NCI-H446 treated with DMSO at 0.1 percent for 48 hours (cell line): ENCODE measurements around the gene RNASEL.

Experiments
- DNase-seq: peaks from one replicate; lab custom pipeline; 2025; lab: John Stamatoyannopoulos, UW

The RNASEL gene

DNA sequence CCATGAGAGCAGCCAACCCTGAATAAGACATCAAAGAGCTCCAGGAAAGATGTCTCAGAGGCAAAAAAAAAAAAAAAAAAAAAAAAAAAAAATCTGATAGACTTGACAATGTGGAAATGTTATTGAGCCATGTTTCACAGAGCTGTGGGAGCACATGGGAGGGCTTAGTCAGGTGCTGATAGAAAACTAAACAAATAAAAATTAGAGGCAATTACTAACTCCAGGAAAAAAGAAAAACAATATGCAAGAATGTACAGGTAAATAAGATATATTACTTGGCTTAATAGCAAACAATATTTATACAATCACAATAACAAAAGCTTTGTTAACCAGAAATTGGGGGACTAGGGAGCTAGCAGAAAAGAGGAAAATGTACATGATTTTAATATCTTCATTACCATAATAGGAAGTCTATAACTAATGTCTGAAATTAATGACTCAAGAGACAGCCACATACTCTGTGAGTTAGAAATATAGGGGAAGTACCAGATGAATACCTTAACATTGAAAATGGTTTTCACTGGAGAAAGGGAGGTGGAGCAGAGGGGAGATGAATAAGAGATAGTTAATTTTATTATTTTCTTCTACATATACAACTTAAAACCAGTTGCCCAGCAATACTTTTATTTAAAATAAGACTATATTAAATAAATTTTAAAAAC is 32.0 kb upstream of the RNASEL start:
- DNase-seq: no peak

DNA sequence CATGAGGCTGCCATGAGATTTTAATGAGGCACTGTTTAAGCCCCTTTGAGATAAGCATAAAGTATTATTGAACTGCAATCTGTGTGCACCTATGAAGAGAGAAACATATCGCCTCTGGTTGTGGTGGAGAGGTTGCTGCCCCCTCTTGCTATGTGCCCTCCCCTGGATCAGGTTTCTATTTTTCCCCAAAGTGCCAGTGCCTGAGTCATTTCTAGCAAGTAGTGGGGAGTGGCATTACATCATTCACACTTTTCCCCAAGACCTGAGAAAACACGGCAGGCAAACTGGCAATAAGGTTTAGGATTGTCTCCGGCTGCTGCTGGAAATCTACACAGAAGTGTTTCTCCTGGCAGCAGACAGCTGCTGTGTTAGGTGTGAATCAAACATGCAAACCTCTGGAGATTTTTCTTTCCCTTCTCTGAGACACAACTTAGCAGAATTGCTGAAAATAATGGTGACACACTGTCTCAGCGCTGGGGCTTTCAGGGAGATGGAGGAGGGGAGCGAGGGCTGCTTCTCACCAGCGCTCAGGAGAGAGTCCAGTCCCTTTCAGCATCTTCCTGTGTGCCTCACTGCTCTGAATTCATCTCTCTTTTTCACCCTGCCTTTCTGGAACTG is 28.8 kb upstream of the RNASEL start:
- DNase-seq: no peak

DNA sequence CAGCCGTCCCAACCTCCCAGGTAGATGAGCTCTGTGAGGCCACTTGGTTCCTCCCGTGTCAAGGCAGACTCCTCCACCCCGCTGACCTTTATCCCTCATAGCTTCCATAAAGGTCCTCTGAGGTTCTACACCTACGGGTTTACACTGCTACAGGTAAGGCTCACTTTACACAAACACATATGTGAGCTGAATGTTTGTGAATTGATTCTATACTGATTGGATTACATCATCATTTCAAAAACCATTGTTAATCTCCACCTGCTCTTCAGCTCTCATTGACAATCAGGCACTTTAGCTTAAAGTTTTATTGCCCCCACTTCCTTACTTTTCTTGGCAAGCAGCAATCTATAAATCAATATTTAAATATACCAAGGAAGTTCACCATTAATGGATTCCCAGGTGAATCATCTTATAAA is 28.0 kb upstream of the RNASEL start:
- DNase-seq: no peak

DNA sequence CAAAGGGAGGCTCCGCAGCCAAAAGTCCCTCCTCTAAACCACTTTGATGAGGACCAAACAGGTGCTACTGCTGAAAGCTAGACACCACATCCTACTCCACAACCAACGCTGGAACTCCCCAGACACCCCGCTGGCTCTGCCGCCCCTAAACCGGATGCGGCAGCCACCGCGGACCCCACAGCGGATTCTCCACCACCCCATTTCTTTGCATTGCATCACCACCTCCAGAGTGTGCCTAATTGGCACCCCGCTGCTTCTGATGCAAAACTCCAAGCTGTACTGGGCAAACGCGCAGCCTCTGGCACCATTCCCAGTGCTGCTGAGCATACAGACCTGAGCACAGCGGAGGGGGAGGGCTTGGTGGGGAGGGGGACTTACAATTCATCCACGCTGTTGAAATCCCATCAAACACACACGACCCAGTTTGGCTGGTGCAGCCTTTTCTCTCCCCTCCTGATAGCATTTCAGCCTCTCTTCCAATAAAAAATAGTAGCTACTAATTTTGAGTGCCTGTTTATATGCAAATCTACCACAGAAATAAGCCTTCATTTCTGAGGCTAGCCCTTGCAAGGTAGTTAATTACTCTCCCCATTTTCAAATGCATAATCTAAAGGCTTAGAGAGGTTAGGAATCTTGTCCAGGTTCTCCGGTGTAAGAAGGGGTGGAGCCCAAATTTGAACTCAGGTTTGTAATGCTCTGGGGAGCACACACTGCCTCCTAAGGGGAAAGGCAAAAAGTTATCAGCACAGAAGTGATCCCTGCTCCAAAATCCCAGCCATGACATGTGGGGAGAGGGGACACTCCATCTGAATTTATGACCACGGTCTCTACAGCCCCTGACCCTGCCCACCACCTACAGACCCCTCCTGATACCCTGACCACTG is 27.3 kb upstream of the RNASEL start:
- DNase-seq: peak; percentile 88

DNA sequence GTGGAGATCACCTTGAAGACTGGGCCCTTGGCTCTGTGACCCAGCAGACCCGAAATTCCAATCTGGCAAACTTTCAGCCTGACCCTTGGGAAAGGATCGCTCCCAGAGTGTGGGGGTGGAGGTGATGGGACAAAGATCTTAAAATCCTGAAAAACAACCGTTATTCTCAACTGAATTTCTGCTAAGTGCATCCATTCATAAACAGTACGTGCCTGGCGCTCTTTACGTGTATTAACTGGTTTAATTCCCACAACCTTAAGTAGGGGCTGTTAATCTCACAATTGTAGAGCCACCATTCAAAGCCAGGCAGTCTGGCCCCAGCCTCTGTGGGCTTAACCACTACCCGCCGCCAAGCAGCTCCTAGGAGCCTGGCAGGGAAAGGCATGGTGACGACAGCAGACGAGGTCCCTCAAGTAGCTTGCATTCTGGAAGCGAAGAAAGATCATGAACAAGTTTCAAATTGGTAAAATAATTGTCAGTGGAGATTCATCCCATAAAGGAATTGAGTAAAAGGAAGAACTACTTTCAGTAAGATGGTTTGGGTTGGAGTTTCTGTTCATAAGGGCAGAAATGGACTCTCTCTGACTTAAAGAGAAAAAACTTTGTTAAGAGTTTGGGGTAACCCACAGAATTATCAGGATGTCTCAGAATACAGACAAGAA is 26.5 kb upstream of the RNASEL start:
- DNase-seq: peak; percentile 92

DNA sequence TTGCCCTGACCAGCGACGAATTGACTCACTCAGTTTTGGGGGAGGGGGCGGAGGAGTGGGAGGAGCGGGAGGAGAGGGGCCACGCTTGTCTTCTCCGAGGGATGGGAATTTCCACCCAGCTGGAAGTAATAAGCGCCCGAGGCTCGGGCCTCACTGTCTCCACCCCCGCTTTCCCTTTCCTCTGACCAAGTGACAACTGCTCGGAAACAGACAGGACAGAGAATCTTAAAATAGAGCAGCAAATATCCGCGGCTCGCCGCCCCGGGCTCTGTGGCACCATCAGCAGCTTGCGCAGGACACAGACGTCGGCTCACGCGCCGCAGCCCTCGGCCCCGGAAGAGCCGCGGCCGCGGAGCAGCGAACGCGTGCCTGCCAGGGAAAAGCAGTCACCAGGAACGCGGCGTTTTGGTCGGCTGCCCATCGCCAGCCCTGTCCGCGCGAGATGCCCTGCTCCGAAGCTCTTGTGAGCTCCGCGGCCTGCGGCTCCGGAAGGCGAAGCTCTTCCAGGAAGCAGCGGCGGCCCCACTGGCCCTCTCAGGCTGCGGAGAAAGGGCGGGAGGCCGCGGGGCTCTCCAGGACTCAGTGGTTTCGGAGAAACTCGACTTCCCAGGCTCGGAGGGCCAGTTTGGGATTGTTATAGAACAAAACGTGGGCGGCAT is 25.9 kb upstream of the RNASEL start:
- peak; percentile 66 for DNase-seq

DNA sequence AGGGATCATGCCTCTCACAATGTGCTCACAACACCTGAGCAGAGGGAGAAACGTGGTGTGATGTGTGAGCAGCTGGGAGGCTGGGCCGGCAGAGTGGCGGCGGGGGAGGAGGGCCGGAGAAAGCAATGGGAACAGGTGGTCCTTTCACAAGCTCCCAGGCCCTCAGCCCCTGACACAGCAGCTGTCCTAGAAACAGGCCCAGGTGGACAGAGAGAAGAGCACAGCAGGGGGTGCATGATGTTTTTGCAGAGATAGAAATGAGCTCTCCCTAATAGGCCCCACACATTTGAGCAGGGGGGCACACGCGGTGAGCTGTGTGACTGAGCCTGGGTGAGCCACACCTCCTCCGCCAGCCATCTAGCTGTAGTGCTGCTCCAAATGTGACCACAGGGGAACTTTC is 22.7 kb upstream of the RNASEL start:
- DNase-seq: peak; percentile 25

DNA sequence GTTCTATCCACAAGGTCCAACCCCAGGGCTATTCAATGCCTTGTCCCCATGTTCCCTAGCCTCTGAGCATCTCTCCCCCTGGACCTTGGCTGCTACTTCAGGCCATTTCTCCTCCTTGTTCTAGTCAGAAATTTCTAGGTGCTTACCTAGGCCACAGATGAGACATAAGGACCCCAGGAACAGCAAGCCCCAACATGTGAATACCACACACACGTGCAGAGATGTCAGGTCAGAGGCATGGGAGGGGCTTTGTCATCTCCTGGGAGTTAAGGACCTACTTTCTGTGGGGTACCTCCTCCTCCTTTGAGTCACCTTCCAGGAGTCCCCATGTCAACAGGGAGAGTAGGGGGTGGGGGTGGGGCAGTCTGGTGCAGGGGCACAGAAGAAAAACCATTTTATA is 22.3 kb upstream of the RNASEL start:
- no peak for DNase-seq

DNA sequence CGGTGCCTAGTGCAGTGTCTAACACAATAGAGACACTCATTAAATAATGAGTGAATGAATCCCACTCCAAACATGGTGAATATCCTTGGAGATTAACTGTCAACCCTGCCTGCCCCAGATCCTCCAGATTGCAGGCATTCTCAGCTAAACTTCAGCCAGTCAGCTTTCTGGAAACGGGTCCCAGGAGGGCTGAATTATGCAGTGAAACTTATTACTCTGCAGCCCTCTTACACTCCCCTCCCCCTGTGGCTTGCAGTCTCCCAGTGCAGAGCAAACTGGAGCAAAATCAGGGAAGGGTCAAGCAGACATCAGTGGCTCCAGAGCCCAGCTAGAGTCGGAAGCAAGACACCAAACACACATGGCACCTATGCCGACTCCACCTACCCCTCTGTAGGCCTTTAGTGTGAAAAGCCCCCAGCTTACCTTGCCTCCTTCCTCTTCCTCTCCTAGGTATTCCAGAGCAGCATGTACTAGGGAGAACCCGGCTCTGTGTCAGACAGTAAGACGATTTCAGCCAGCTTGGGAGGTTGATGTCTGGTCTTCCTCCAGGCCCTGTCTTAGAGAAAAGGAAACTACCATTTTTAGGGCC is 21.6 kb upstream of the RNASEL start:
- DNase-seq: no peak

DNA sequence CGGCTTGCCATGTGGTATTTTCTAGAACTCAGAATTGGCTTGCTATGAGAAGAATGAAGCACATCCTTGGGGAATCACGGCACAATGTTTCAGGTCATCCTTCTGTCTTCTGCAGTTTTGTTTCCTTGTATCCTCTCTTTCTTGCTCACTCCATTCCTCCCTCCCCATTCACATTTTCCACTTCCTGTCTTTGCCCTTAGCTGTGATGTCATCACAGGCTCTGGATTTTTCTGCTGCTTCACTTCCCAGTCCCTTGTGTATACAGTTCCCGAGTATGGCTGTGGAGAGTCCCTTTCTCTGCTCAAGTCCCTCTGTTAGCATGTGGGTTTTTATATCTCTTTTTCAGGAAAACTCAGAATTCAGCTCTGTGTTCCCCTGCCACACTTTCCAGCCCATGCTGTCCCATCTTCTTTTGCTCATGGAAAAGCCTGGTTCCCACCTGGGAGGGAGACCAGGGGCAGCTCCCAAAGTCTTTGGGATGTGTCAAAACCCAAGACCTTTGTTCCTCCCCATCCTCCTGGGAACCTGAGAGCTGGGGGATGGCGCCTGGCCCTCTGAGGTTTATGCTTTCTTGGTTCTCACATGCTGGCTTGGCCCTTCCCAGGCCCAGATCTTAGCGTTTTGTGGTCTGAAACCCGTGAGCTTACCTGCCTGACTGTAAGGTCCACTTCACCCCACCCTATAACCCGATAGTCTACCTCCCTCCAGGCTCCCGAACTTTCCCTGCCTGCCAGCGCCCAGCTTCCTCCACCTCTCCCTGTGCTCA is 20.0 kb upstream of the RNASEL start:
- DNase-seq: no peak

DNA sequence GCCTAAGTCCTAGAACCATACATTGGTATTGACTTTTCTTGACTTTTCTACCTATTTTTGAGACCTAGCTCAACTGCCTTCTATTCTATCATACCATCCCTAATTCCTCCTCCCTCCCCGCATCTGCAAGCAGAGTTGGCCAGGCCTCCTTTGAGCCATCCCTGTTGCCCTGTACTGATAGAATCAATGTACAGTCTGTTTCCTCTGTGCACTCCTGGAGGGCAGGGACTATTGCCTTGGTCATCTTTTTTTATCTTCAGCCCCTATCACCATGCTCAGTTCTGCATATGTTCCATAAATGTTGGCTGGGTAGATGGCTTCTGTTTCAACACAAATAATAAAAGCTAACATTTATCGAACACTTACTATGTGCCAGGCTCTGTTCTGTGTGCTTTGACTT is 19.2 kb upstream of the RNASEL start:
- DNase-seq: no peak

DNA sequence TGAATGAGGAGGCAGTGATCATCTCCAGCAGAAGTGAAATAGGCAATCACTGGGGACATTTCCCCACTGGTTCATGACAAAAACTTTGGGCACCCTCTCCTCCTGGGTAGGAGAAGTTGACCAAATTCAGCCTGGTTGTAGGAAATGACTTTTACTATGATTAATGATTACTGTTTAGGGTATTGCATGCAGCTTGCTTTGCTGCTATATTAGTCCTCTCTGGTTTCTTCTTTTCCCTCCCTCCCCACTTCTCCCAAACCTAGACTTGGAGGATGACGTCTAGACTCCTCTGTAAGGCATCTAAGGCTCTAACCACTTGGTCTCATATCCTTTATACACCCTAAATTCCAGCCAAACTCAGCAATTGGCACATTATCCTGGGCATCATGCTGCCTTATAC is 18.5 kb upstream of the RNASEL start:
- no peak for DNase-seq

DNA sequence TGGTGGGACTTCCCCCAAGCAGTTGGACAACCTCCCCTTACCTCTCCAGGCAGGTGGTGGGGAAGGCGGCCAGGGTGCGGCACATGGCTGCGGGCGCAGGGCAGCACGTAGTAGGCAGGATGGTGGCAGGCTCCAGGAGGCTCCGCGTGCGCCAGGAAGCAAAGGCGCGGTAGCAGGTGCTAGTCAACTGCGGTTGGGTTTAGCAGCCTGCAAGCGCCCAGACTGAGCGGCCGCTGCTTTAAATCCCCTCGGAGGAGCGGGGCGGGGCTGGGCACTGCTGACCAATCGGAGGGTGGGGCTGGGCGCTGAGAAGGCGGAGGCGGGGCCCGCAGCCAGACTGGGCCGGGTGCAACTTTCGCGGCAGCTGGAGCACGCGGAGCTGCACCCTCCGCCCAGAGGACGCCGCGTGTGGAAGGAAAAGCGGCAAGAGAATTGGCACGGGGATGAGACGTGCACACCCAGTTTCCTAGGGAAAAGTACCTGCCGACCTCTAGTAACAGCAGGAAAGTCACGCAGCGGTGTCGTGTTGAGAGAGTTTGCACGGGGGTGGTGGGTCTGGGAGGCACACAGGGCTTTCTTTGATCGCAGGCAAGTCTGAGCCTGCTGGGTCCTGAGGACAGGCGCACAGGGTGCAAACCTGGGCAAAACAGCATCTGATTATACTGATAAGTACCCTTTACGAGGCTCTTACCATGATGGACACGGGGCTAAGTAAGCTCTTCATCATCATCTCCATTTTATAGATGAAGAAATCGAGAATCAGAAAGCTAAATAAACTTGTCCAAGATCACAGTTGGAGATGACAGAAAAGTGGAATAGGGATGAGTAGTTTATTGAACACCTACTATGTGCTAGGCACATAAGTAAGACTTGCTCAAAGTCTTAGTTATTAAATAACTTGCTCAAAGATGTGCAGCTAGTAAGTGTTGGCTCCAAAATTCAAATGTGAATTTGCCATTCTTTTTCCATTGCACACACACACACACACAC is 15.4 kb upstream of the RNASEL start, which contains the start of gene RGS16:
TSS of gene RGS16 (minus strand) at position 215 of the 990 bp plus-strand sequence. CDS start at position 85, 130 bp downstream.
- peak; percentile 90 for DNase-seq

DNA sequence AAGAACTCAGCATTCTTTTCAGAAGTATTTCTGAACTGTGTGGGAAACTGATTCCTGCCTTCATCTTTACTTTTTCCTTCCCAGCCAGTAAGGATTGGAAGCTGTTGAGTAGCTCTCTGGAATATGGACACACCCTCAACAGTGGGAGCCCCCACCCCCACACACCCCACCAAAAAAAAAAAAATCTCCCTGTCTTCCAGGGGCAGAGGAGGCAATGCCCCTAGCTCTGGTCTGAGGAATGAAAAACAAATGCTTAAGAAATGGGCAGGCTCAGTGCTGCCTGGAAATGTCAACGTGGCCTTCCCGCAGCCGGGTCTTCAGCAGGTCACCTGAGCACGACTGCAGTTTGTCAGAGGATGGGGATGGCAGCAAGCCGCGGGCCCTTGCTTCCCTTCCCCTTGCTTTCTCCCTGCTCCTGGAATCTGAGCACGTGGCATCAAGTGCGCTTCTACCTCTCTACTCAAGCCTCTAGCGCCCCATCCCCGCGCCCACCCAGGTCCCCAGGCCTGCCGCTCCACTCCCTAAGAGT is 14.7 kb upstream of the RNASEL start:
- no peak for DNase-seq

DNA sequence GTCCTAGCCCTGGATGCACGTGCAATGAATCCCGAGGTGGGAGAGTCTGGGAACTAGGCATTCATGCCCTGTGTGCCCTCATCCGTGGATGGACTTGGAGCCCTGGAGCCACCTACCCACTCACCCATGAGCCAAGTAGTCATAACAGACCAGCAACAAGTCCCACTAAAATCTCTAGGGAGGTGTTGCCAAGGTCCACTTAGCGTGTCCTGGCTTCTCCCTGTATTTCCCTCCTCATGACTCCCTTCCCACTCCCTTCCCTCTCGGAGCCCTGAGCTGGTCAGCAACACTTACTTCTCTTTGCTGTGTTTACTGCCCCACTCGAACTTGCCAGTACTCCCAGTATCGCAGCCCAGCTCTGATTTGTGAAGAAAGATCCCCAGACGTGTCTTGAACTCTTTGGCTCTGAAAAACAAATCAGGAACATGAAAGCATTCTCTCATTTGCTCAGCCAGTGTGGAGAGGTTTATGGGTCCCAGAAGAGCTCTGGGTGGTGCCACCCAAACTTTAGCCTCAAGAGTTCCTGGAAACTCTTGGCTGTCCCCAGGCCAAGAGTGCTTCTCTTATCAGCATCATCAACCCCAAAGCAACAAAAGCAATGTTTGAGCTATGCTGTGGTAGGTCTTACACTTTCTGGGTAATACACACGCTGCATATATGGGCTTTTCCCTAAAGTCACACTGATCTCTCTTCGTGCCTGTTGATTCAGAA is 14.0 kb upstream of the RNASEL start:
- DNase-seq: no peak

DNA sequence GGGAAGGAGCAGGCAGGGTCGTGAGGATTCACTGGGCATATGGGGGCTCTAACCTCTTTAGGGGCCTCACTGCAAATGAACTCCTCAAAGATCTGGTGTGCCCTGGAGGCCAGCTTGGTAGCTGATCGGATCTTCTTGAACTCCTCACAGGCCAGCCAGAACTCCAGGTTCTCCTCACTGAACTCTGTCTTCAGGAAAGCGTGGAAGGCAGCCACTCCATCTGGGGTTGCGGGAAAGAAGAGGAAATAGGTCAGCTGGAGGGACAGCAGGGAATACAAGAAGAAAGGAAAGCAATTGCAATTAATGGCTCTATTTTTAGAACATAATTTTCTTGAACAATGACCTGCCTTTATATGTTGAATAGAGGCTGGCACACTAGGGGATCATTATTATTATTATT is 12.9 kb upstream of the RNASEL start:
- no peak for DNase-seq

DNA sequence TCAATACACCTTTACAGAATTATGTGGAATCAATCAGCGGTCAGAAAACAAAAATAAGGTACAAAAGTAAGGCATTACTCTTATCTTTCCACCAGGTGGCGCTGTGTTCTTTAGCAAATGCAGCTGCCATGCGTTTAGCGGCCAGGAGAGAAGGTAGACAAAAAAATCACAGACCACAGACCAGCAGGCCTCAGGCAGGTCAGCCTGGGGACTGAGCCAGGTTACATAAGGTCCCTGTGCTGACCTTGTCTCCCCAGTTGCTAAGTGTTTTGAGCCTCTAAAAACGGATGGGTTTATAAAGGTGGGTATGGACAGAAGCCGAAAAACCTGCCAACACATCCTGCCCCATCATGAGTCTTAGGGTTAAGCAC is 12.3 kb upstream of the RNASEL start:
- DNase-seq: peak; percentile 63

DNA sequence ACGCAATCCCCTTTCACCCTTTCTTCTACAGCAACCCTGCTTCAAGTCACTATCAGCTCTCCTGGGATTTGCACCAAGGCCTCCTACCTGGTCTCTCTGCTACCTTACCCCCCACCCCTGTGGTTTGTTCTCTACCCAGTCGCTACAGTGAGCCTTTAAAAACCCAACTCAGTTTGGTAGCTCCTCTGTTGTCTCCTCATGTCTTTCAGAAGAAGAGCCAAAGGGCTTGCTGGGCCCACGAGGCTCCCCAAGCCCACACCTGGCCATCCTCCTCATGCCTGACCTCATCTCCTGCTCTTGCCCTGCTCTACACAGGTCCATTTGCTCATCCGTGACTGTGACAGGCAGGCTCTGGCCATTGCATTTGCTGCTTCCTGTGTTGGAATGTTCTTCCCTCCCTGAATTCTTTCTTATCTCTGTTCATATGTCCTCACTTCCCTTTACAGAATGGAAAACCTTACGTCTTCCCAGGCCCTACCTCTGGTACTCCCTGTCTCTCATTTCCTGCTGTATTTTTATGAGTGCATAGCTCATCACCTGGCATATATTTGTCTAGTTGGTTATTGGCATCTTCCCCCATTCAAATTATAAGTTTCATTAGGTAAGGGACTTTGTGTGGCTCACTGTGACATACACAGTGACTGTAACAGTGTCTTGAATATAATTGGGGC is 11.8 kb upstream of the RNASEL start:
- DNase-seq: no peak
